IMR-90 (cell line): ENCODE measurements around the gene PRR36. TPM values are rescaled to one million over a fixed set of nuclear protein-coding genes. Genes with fewer than 3 reads are reported as not detected.

Source experiments
- ATAC-seq: fragments of 200-7000 bp; cut with Tn5 transposase; 2 replicates; pipeline ENCODE4 v1.9.1; 2020; ENCODE audit warnings: low read depth, mild to moderate bottlenecking, moderate library complexity
- BruUV-seq: library from RNA; stranded (reverse); fragments of 400-500 nt; replicated peaks from 2 replicates; lab custom pipeline; 2021; lab: Mats Ljungman, UMichigan
- CTCF ChIA-PET: fragments of 300-600 bp; formaldehyde crosslinking; extraction: SDS; loops from one replicate; lab custom pipeline; 2021; ENCODE audit warnings: antibody characterized with exemption; lab: Yijun Ruan, JAX
- POLR2A ChIA-PET: fragments of 300-600 bp; sonication (Branson Sonifier 250); formaldehyde crosslinking; loops from one replicate; lab custom pipeline; 2022; ENCODE audit warnings: antibody characterized with exemption; ENCODE audit not compliant: unreplicated experiment; lab: Charles Lee
- DNase-seq: peaks from one replicate; pipeline ENCODE4 v3.0.0; 2013
- H2AFZ ChIP-seq: replicated peaks from 2 replicates; pipeline ENCODE3; 2013; ENCODE audit warnings: low read length, mild to moderate bottlenecking; ENCODE audit not compliant: poor library complexity
- H2AK5ac ChIP-seq: 2 replicates; pipeline ENCODE4 v1.6.1; 2013; ENCODE audit warnings: low read depth, low read length, inconsistent platforms
- H2AK9ac ChIP-seq: replicated peaks from 2 replicates; pipeline ENCODE3; 2013; ENCODE audit warnings: mild to moderate bottlenecking, low read depth, low read length, moderate library complexity; ENCODE audit not compliant: poor library complexity
- H2BK120ac ChIP-seq: 2 replicates; pipeline ENCODE4 v1.6.1; 2013; ENCODE audit warnings: low read depth, low read length, inconsistent platforms
- H2BK15ac ChIP-seq: 3 replicates; pipeline ENCODE4 v1.6.1; 2013; ENCODE audit warnings: low read depth, low read length, inconsistent platforms
- H2BK20ac ChIP-seq: 2 replicates; pipeline ENCODE4 v1.6.1; 2013; ENCODE audit warnings: low read depth, mild to moderate bottlenecking, inconsistent platforms, low read length, moderate library complexity
- H2BK5ac ChIP-seq: 2 replicates; pipeline ENCODE4 v1.6.1; 2013; ENCODE audit warnings: mild to moderate bottlenecking, low read depth, low read length, inconsistent platforms; ENCODE audit not compliant: poor library complexity, severe bottlenecking
- H3K14ac ChIP-seq: replicated peaks from 2 replicates; pipeline ENCODE4 v1.6.1; 2013; ENCODE audit warnings: low read depth, low read length, inconsistent platforms
- H3K18ac ChIP-seq: 2 replicates; pipeline ENCODE4 v1.6.1; 2013; ENCODE audit warnings: low read depth, low read length, control low read depth
- H3K23ac ChIP-seq: 2 replicates; pipeline ENCODE4 v1.6.1; 2013; ENCODE audit warnings: low read depth, low read length, inconsistent platforms
- H3K27ac ChIP-seq: 2 replicates; pipeline ENCODE4 v1.5.1; 2013; ENCODE audit warnings: mild to moderate bottlenecking, control low read depth, low read length; ENCODE audit not compliant: insufficient read depth
- H3K27me3 ChIP-seq: 2 replicates; pipeline ENCODE4 v1.6.1; 2013; ENCODE audit warnings: low read length; ENCODE audit not compliant: control insufficient read depth, insufficient read depth
- H3K36me3 ChIP-seq: 2 replicates; pipeline ENCODE4 v1.6.1; 2013; ENCODE audit warnings: low read length, mixed read lengths; ENCODE audit not compliant: control insufficient read depth, insufficient read depth
- H3K4ac ChIP-seq: 2 replicates; pipeline ENCODE4 v1.6.1; 2013; ENCODE audit warnings: low read depth, low read length, inconsistent platforms
- H3K4me1 ChIP-seq: 2 replicates; pipeline ENCODE4 v1.6.1; 2013; ENCODE audit warnings: low read length, mixed read lengths; ENCODE audit not compliant: control insufficient read depth, insufficient read depth
- H3K4me2 ChIP-seq: 2 replicates; pipeline ENCODE4 v1.6.1; 2013; ENCODE audit warnings: low read depth, mild to moderate bottlenecking, control low read depth, low read length, moderate library complexity
- H3K4me3 ChIP-seq: 2 replicates; pipeline ENCODE4 v1.5.1; 2013; ENCODE audit warnings: low read depth, mild to moderate bottlenecking, control low read depth, low read length, moderate library complexity; ENCODE audit not compliant: insufficient read depth
- H3K56ac ChIP-seq: 2 replicates; pipeline ENCODE4 v1.6.1; 2013; ENCODE audit warnings: low read length, inconsistent platforms; ENCODE audit not compliant: insufficient read depth; ENCODE audit errors: extremely low read depth
- H3K79me1 ChIP-seq, 2 experiments: 2 replicates each; pipeline ENCODE4 v1.6.1; 2013; ENCODE audit warnings: low read length in 2 of 2, inconsistent platforms in 1 of 2, low read depth in 1 of 2
- H3K9ac ChIP-seq: 2 replicates; pipeline ENCODE4 v1.6.1; 2013; ENCODE audit warnings: low read depth, low read length, control low read depth
- H3K9me1 ChIP-seq: 2 replicates; pipeline ENCODE4 v1.6.1; 2013; ENCODE audit warnings: low read length, inconsistent platforms; ENCODE audit not compliant: insufficient read depth
- H3K9me3 ChIP-seq: 2 replicates; pipeline ENCODE4 v1.6.1; 2013; ENCODE audit warnings: low read length; ENCODE audit not compliant: control insufficient read depth, insufficient read depth
- H4K20me1 ChIP-seq: 2 replicates; pipeline ENCODE4 v1.6.1; 2013; ENCODE audit warnings: low read length, inconsistent platforms; ENCODE audit not compliant: insufficient read depth
- H4K5ac ChIP-seq: 2 replicates; pipeline ENCODE4 v1.6.1; 2013; ENCODE audit warnings: mild to moderate bottlenecking, low read depth, low read length, control low read depth
- H4K8ac ChIP-seq, 2 experiments: 2 replicates each; pipeline ENCODE4 v1.6.1; 2013; ENCODE audit warnings: low read depth in 2 of 2, low read length in 2 of 2, control low read depth in 1 of 2, inconsistent platforms in 1 of 2
- H4K91ac ChIP-seq: 2 replicates; pipeline ENCODE4 v1.6.1; 2013; ENCODE audit warnings: low read depth, low read length, inconsistent platforms; ENCODE audit not compliant: insufficient read depth
- BHLHE40 ChIP-seq: fragments of 150-350 bp; IDR thresholded peaks from 2 replicates; pipeline ENCODE4 v1.6.1; 2016; ENCODE audit warnings: mild to moderate bottlenecking, low read depth, low read length
- CEBPB ChIP-seq: IDR thresholded peaks from 2 replicates; pipeline ENCODE4 v1.6.1; 2012; ENCODE audit warnings: low read depth, low read length, improper control_type of control experiment
- CHD1 ChIP-seq: IDR thresholded peaks from 2 replicates; pipeline ENCODE4 v1.6.1; 2012; ENCODE audit warnings: low read depth, low read length, improper control_type of control experiment
- FOS ChIP-seq: fragments of 150-350 bp; IDR thresholded peaks from 2 replicates; pipeline ENCODE4 v1.6.1; 2016; ENCODE audit warnings: low read depth, low read length
- MAFK ChIP-seq: IDR thresholded peaks from 2 replicates; pipeline ENCODE4 v1.6.1; 2012; ENCODE audit warnings: low read depth, low read length, improper control_type of control experiment
- MAZ ChIP-seq: IDR thresholded peaks from 2 replicates; pipeline ENCODE4 v1.6.1; 2012; ENCODE audit warnings: low read depth, mild to moderate bottlenecking, low read length, improper control_type of control experiment, moderate library complexity, borderline replicate concordance
- MXI1 ChIP-seq: IDR thresholded peaks from 2 replicates; pipeline ENCODE4 v1.6.1; 2012; ENCODE audit warnings: low read depth, mild to moderate bottlenecking, low read length, moderate library complexity, borderline replicate concordance
- NFE2L2 ChIP-seq: fragments of 150-350 bp; IDR thresholded peaks from 2 replicates; pipeline ENCODE4 v1.6.1; 2016; ENCODE audit warnings: low read depth, mild to moderate bottlenecking, low read length
- POLR2A ChIP-seq: IDR thresholded peaks from 2 replicates; pipeline ENCODE4 v1.6.1; 2012; ENCODE audit warnings: mild to moderate bottlenecking, low read depth, low read length
- RAD21 ChIP-seq: IDR thresholded peaks from 2 replicates; pipeline ENCODE4 v1.6.1; 2012; ENCODE audit warnings: low read length, improper control_type of control experiment
- RCOR1 ChIP-seq: IDR thresholded peaks from 2 replicates; pipeline ENCODE4 v1.6.1; 2012; ENCODE audit warnings: mild to moderate bottlenecking, low read length, improper control_type of control experiment; ENCODE audit not compliant: insufficient replicate concordance
- RFX5 ChIP-seq: IDR thresholded peaks from 2 replicates; pipeline ENCODE4 v1.8.0; 2012; ENCODE audit warnings: low read depth, mild to moderate bottlenecking, low read length, moderate library complexity
- SMC3 ChIP-seq: fragments of 150-350 bp; IDR thresholded peaks from 2 replicates; pipeline ENCODE4 v1.6.1; 2016; ENCODE audit warnings: low read depth, mild to moderate bottlenecking, antibody characterized with exemption, low read length, moderate library complexity
- WGBS, 2 experiments: methylation state at CpG; one replicate each; pipeline versions ENCODE4 v1.1.5 to v1.1.7; 2013; ENCODE audit warnings: missing lambda C conversion rate in 2 of 2; ENCODE audit not compliant: insufficient read length in 1 of 2; ENCODE audit errors: extremely low coverage in 2 of 2; 5-methylcytosine and 5-hydroxymethylcytosine counted together
- dilution Hi-C: fragments of 300-500 bp; cut with HindIII; formaldehyde crosslinking; loops from one replicate; pipeline ENCODE4 v1.14.3; 2018; ENCODE audit warnings: low sequenced_read_pairs; ENCODE audit not compliant: unreplicated experiment
- in situ Hi-C: fragments of 300-500 bp; cut with MboI; formaldehyde crosslinking; loops from 3 replicates; pipeline ENCODE4 v1.14.3; 2019; ENCODE audit warnings: low sequenced_read_pairs, inconsistent platforms, mixed read lengths
- intact Hi-C: fragments of 100-400 bp; cut with micrococcal nuclease; formaldehyde crosslinking; loops from 2 replicates; pipeline ENCODE4 v1.10.0; 2022
- polyA plus RNA-seq, 3 experiments: library from polyadenylated mRNA; depleted of rRNA; stranded (reverse); fragments of >200 nt; gene quantifications; 2 replicates each; pipeline ENCODE4 v1.2.3, GENCODE V29; 2012; ENCODE audit warnings: low replicate concordance in 1 of 3
- total RNA-seq: library from RNA; depleted of rRNA; stranded (reverse); fragments of >200 nt; gene quantifications from 2 replicates; pipeline ENCODE4 v1.2.3, GENCODE V29; 2012
- TF ChIP-seq, protein P1 (sequence below): conservative IDR thresholded peaks from 2 replicates; pipeline ENCODE4 v1.5.1; 2012; ENCODE audit warnings: mild to moderate bottlenecking, low read depth, low read length, improper control_type of control experiment
- TF ChIP-seq, protein P2 (sequence below): fragments of 150-350 bp; IDR thresholded peaks from 2 replicates; pipeline ENCODE4 v1.6.1; 2017; ENCODE audit warnings: mild to moderate bottlenecking, antibody characterized with exemption, low read length, low read depth
- TF ChIP-seq, protein P3 (sequence below): fragments of 150-350 bp; IDR thresholded peaks from 2 replicates; pipeline ENCODE4 v1.6.1; 2016; ENCODE audit warnings: low read depth, mild to moderate bottlenecking, low read length, moderate library complexity, borderline replicate concordance

The PRR36 gene
- total and polyA plus RNA-seq, 2 of the 4 experiments (the other 2 are of a cell fraction): 0.02 TPM; not detected in 1

DNA sequence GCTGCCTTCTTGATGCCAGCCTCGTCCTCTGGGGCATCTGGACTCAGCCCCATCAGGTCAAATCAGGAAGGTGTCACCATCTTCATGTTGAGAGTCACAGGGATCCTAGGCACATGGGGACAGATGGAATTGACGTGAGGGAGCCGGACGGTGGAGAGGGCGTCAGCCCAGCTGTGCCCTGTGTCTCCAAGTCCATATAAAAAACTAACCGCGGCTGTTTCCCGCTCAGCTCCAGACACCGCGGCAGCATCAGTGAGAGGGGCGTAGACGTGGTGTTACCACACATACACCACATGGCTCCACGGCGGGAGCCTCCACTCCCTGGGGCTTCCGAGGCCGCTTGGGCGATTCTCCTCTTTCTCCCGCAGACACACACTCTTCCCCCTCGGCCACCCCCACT, 5.6 kb upstream of the PRR36 start:
- peaks cover 10% of the 10 kb centered on the region for H3K27me3 ChIP-seq
- POLR2A ChIA-PET: no interaction called here
- no peak overlapping the region for H3K18ac ChIP-seq
- no peak overlapping the region for H3K56ac ChIP-seq
- H3K79me1 ChIP-seq: no peaks in the 10 kb centered on the region
- no peak for ATAC-seq
- H3K9me1 ChIP-seq: no peaks in the 10 kb centered on the region
- no peak overlapping the region for H2BK120ac ChIP-seq
- no peak overlapping the region for H3K27ac ChIP-seq
- H3K36me3 ChIP-seq: no peaks in the 10 kb centered on the region
- in situ Hi-C loops: no loop called here
- H4K8ac ChIP-seq: no peak overlapping the region
- no peak overlapping the region for H3K4me3 ChIP-seq
- H3K9ac ChIP-seq: no peak overlapping the region
- no peak overlapping the region for H3K14ac ChIP-seq
- no peak overlapping the region for H3K4me2 ChIP-seq
- TF ChIP-seq MAFK (no peak), POLR2A (no peak), RFX5 (no peak), RCOR1 (no peak), BHLHE40 (no peak), FOS (no peak), NFE2L2 (no peak), CHD1 (no peak), MXI1 (no peak), SMC3 (no peak), CEBPB (no peak), MAZ (no peak), RAD21 (no peak)
- TF ChIP-seq, protein P1, sequence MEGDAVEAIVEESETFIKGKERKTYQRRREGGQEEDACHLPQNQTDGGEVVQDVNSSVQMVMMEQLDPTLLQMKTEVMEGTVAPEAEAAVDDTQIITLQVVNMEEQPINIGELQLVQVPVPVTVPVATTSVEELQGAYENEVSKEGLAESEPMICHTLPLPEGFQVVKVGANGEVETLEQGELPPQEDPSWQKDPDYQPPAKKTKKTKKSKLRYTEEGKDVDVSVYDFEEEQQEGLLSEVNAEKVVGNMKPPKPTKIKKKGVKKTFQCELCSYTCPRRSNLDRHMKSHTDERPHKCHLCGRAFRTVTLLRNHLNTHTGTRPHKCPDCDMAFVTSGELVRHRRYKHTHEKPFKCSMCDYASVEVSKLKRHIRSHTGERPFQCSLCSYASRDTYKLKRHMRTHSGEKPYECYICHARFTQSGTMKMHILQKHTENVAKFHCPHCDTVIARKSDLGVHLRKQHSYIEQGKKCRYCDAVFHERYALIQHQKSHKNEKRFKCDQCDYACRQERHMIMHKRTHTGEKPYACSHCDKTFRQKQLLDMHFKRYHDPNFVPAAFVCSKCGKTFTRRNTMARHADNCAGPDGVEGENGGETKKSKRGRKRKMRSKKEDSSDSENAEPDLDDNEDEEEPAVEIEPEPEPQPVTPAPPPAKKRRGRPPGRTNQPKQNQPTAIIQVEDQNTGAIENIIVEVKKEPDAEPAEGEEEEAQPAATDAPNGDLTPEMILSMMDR: no peak
- TF ChIP-seq, protein P2, sequence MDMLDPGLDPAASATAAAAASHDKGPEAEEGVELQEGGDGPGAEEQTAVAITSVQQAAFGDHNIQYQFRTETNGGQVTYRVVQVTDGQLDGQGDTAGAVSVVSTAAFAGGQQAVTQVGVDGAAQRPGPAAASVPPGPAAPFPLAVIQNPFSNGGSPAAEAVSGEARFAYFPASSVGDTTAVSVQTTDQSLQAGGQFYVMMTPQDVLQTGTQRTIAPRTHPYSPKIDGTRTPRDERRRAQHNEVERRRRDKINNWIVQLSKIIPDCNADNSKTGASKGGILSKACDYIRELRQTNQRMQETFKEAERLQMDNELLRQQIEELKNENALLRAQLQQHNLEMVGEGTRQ: no peak
- TF ChIP-seq, protein P3, sequence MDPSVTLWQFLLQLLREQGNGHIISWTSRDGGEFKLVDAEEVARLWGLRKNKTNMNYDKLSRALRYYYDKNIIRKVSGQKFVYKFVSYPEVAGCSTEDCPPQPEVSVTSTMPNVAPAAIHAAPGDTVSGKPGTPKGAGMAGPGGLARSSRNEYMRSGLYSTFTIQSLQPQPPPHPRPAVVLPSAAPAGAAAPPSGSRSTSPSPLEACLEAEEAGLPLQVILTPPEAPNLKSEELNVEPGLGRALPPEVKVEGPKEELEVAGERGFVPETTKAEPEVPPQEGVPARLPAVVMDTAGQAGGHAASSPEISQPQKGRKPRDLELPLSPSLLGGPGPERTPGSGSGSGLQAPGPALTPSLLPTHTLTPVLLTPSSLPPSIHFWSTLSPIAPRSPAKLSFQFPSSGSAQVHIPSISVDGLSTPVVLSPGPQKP: no peak
- no peak overlapping the region for H2AFZ ChIP-seq
- no peak overlapping the region for H3K23ac ChIP-seq
- intact Hi-C loops: no loop called here
- CTCF ChIA-PET: no interaction called here
- no peaks in the 10 kb centered on the region for H4K20me1 ChIP-seq
- no peak overlapping the region for H2BK5ac ChIP-seq
- dilution Hi-C loops: no loop called here
- no peak overlapping the region for H2AK9ac ChIP-seq
- H2BK20ac ChIP-seq: no peak overlapping the region
- H4K91ac ChIP-seq: no peak overlapping the region
- no peak overlapping the region for H4K5ac ChIP-seq
- H2BK15ac ChIP-seq: no peak overlapping the region
- BruUV-seq: no TSS peak
- H3K9me3 ChIP-seq: no peaks in the 10 kb centered on the region
- no peak overlapping the region for H3K4ac ChIP-seq
- H2AK5ac ChIP-seq: no peak overlapping the region
- H3K4me1 ChIP-seq: no peaks in the 10 kb centered on the region
- 64% methylated on average over 7 of the region's 19 CpGs; no CpG with 5 or more reads in 1 of the 2 experiments for WGBS, 2 experiments
- no peak for DNase-seq
